ENCODE measurements around the gene GATD1. TPM values are rescaled to one million over a fixed set of nuclear protein-coding genes. Genes with fewer than 3 reads are reported as not detected.

The GATD1 gene, protein sequence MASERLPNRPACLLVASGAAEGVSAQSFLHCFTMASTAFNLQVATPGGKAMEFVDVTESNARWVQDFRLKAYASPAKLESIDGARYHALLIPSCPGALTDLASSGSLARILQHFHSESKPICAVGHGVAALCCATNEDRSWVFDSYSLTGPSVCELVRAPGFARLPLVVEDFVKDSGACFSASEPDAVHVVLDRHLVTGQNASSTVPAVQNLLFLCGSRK
- 47.2 to 55.0 TPM (median 52.3 TPM) in 3 replicates for total RNA-seq
- long read RNA-seq, full-length matches to known transcripts = 2 of 6 reads
- long read RNA-seq, partial matches to known transcripts = 0 of 6 reads
- long read RNA-seq, other reads (novel, unspliced or antisense) = 4 of 6 reads

DNA sequence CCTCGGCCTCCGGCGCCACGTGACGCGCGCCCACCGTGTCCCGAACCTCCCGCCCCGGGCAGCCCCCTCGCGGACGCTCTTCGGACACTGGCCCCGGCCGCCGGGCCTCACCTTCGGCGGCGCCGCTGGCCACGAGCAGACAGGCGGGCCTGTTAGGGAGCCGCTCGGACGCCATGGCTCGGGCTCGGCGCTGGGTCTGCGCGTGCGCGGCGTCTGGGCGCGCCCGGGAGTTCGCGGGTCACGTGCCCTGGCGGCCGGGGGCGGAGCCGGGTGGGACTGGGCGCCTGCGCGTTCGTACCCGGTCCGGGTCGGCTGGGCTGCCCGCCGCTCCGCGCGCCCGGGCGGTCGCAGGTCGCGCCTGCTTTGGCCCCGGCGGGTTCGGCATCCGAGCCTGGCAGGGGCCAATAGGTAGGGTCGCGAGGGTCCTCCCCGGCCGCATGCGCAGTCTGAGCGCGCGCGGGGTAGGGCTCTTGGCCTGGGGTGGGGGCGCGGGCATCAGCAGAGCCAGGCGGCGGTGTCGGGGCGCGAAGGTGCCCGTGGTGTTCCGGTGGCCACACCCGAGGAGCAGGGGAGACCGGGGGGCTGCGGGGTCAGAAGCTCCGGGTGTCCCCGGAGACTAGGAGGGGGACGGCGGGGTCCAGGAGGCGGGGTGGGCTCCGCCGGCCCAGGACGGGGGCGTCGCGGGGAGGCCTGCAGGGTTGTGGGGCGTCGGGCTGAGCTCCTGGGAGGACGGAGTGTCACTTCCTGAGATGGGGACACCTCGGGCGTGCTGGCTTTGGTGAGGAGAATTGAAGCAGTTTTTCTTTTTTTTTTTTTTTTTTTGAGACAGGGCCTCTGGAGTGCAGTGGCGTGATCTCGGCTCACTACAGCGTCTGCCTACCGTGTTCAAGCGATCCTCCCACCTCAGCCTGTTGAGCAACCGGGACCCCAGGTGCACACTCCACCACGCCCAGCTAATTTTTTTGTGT lies at the start of gene GATD1:
GATD1 (minus strand) TSS at position 200 of the 968 bp plus-strand sequence; CDS start at position 175, 25 bp downstream.
- Mint-ChIP-seq H3K27ac (ENCODE audit: unreplicated experiment) (peak within 1 kb of the TSS; percentile 89), H3K27me3 (ENCODE audit: low read depth) (no peaks in the 10 kb centered on the region), H3K4me1 (ENCODE audit: low read depth) (peaks cover 38% of the 10 kb centered on the region), H3K9me3 (ENCODE audit: low read depth) (no peaks in the 10 kb centered on the region), H3K36me3 (ENCODE audit: low read depth) (no peaks in the 10 kb centered on the region), H3K4me3 (ENCODE audit: unreplicated experiment) (peak within 1 kb of the TSS; percentile 83)
- peak; percentile 95 for DNase-seq (ENCODE audit: low spot score)
- TF ChIP-seq, protein P1, sequence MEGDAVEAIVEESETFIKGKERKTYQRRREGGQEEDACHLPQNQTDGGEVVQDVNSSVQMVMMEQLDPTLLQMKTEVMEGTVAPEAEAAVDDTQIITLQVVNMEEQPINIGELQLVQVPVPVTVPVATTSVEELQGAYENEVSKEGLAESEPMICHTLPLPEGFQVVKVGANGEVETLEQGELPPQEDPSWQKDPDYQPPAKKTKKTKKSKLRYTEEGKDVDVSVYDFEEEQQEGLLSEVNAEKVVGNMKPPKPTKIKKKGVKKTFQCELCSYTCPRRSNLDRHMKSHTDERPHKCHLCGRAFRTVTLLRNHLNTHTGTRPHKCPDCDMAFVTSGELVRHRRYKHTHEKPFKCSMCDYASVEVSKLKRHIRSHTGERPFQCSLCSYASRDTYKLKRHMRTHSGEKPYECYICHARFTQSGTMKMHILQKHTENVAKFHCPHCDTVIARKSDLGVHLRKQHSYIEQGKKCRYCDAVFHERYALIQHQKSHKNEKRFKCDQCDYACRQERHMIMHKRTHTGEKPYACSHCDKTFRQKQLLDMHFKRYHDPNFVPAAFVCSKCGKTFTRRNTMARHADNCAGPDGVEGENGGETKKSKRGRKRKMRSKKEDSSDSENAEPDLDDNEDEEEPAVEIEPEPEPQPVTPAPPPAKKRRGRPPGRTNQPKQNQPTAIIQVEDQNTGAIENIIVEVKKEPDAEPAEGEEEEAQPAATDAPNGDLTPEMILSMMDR (IDR thresholded peaks at IDR 0.05) = no peak

DNA sequence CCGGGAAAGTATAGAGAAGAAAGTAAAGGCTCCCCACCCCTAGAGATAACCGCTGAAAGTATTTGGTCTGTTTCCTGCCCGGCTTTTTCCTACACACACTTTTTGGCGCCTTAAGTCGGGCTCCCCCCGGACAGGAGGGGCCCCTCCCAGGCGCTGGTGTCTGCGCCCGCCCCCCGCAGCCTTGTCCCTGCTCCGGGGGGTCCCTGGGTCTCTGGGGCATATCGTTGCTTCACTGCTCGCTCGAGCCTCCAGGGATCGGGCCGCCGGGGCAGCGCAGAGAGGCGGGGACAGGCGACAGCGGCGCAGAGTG lies 49.5 kb upstream of the GATD1 start:
- no peaks in the 10 kb centered on the region for H3K9me3 Mint-ChIP-seq (ENCODE audit: low read depth)
- no peak overlapping the region for H3K27ac Mint-ChIP-seq (ENCODE audit: unreplicated experiment)
- TF ChIP-seq, protein P1 (IDR thresholded peaks at IDR 0.05) = no peak

DNA sequence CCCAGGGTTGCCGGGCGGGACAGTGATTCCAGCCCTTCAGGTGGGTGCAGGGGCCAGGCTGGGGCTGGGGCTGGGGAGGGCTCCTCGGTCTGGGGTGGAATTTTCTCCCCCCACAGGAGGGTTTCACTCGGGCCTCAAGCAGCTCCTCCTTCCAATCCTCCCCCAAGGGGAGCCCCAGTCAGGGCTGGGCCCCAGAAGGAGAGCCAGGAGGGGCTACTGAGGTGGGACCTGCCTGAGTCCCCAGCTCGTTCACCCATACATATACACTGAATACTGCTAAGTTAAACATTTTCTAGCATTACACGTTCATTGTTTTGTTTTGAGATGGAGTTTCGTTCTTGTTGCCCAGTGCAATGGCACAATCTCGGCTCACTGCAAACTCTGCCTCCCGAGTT lies 48.9 kb upstream of the GATD1 start:
- H3K9me3 Mint-ChIP-seq (ENCODE audit: low read depth) = no peaks in the 10 kb centered on the region
- TF ChIP-seq, protein P1 (IDR thresholded peaks at IDR 0.05) = no peak

More for the DNA sequence above, 49.5 kb upstream of the GATD1 start:
- no peaks in the 10 kb centered on the region for H3K27me3 Mint-ChIP-seq (ENCODE audit: low read depth)
- no peak for DNase-seq (ENCODE audit: low spot score)
- H3K4me1 Mint-ChIP-seq (ENCODE audit: low read depth) = peaks cover 44% of the 10 kb centered on the region
- peaks cover 6% of the 10 kb centered on the region for H3K36me3 Mint-ChIP-seq (ENCODE audit: low read depth)
- peak overlapping the region; percentile 36 for H3K4me3 Mint-ChIP-seq (ENCODE audit: unreplicated experiment)

GRCh38 chr11:825366-826226 lies 48.3 kb upstream of the GATD1 start:
- TF ChIP-seq, protein P1 (IDR thresholded peaks at IDR 0.05) = no peak
- H3K36me3 Mint-ChIP-seq (ENCODE audit: low read depth) = peaks cover 6% of the 10 kb centered on the region

More for the DNA sequence above, 48.9 kb upstream of the GATD1 start:
- peaks cover 6% of the 10 kb centered on the region for H3K36me3 Mint-ChIP-seq (ENCODE audit: low read depth)
- H3K27me3 Mint-ChIP-seq (ENCODE audit: low read depth) = no peaks in the 10 kb centered on the region
- peaks cover 44% of the 10 kb centered on the region for H3K4me1 Mint-ChIP-seq (ENCODE audit: low read depth)
- peak overlapping the region; percentile 36 for H3K4me3 Mint-ChIP-seq (ENCODE audit: unreplicated experiment)
- no peak for DNase-seq (ENCODE audit: low spot score)
- no peak overlapping the region for H3K27ac Mint-ChIP-seq (ENCODE audit: unreplicated experiment)

More at GRCh38 chr11:825366-826226, 48.3 kb upstream of the GATD1 start:
- Mint-ChIP-seq H3K4me3 (ENCODE audit: unreplicated experiment) (no peak overlapping the region), H3K9me3 (ENCODE audit: low read depth) (no peaks in the 10 kb centered on the region), H3K27ac (ENCODE audit: unreplicated experiment) (no peak overlapping the region), H3K27me3 (ENCODE audit: low read depth) (no peaks in the 10 kb centered on the region), H3K4me1 (ENCODE audit: low read depth) (peaks cover 47% of the 10 kb centered on the region)
- DNase-seq (ENCODE audit: low spot score) = no peak

Measured in chondrocyte (in vitro differentiated cells).